IPS DF 4.7 (cell line): ENCODE data around the gene SSNA1.

Experiments used
- DNase-seq: peaks from one replicate; pipeline ENCODE4 v3.0.0-alpha.2; 2013; ENCODE audit warnings: low spot score; ENCODE audit errors: extremely low read depth

The SSNA1 gene

GRCh38 chr9:137152844-137153405 lies 35.6 kb upstream of the SSNA1 start:
- DNase-seq: no peak

- DNase-seq: no peak
Measured at GRCh38 chr9:137156567-137157375, 31.7 kb upstream of the SSNA1 start.

- no peak for DNase-seq
Measured at GRCh38 chr9:137157618-137158415, 30.7 kb upstream of the SSNA1 start.

- no peak for DNase-seq
Measured at GRCh38 chr9:137158625-137159024, 29.9 kb upstream of the SSNA1 start.

GRCh38 chr9:137159105-137160053 lies 29.1 kb upstream of the SSNA1 start:
- no peak for DNase-seq

GRCh38 chr9:137160054-137160425 lies 28.4 kb upstream of the SSNA1 start:
- no peak for DNase-seq

- no peak for DNase-seq
Measured at GRCh38 chr9:137160716-137161557, 27.5 kb upstream of the SSNA1 start.

- DNase-seq: no peak
Measured at GRCh38 chr9:137161558-137162486, 26.7 kb upstream of the SSNA1 start.

- no peak for DNase-seq
Measured at GRCh38 chr9:137162505-137163364, 25.7 kb upstream of the SSNA1 start.

GRCh38 chr9:137163365-137163715 lies 25.1 kb upstream of the SSNA1 start:
- DNase-seq: no peak

GRCh38 chr9:137163805-137164204 lies 24.7 kb upstream of the SSNA1 start:
- no peak for DNase-seq

- no peak for DNase-seq
Measured at GRCh38 chr9:137164370-137165249, 23.9 kb upstream of the SSNA1 start.

GRCh38 chr9:137165250-137165836 lies 23.1 kb upstream of the SSNA1 start:
- no peak for DNase-seq

GRCh38 chr9:137166380-137167229 lies 21.9 kb upstream of the SSNA1 start:
- DNase-seq: no peak

- DNase-seq: no peak
Measured at GRCh38 chr9:137167277-137167746, 21.2 kb upstream of the SSNA1 start.
